HG03565 (cell line): ENCODE measurements around the gene RECK.

Experiments used
- ATAC-seq: cut with Tn5 transposase; IDR thresholded peaks from one replicate; pipeline ENCODE4 v1.9.1; 2021; ENCODE audit warnings: mild to moderate bottlenecking, moderate library complexity; ENCODE audit not compliant: unreplicated experiment

RECK gene

GRCh38 chr9:36025746-36026145 is 11.0 kb upstream of the RECK start:
- ATAC-seq: no peak

DNA sequence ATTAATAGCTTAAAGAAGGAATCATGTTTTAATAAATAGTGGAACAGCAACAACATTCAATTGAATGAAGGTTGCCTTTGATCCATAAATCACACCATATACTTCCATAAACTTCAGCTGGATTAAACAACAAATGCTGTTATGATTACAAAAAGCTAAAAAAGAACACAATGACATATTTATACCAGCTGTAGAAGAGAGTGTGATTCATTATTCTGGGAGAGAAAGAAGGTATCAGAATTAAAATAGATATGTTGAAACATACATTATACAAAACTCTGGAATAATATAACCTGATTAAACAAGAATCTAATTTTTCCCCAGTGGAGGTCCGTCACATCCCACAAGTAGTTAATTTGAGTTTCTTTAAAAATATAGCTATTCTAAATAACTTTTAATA is 7.5 kb upstream of the RECK start:
- no peak for ATAC-seq

DNA sequence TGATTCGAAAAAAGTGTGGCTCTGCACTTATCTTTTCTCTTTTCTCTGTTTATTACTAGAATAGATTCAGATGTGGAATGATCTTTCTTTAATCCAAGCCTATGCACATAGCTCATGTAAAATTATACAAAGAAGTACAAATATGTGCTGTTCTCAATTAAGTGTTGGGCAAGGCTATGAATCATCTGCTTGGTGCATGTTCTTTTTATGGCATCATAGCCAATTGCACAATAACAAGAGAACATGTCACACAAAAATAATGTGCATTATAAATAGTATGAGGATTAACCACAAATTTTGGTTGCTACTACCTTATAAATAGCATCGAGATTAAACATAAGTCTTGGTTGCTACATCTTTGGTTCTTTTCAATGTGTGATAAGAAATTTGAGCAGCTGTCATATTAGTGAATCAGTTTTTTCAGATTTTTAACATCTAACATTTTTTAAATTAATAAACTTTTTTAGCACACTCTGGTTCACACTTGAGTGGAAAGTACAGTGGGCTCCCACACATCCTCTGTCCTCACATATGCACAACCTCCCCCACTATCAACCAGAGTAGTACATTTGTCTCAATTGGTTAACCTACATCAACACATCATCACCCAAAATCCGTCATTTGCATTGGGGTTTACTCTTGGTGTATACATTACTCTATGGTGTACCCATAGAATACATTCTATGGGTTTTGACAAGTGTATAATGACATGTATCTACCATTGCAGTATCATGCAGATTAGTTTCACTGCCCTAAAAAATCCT is 6.8 kb upstream of the RECK start:
- no peak for ATAC-seq

DNA sequence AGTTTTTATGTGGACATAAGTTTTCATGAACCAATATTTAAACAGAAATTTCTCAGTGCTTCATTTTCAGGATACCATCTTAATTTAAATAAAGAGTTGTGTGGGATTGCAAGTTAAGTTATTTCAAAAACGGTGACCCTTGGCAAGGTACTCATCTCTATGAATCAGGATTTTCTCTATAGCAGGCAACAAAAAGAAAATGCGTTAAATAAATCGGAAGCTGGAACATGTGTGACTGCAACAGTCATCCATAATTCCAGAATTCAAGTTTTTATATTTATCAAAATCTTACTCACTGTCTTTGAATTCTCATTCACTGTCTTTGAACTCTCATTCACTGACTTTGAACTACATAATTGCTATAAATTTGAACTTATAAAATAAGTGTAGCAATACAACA is 5.8 kb upstream of the RECK start:
- ATAC-seq: no peak

GRCh38 chr9:36031774-36032555 is 4.7 kb upstream of the RECK start:
- ATAC-seq: no peak

DNA sequence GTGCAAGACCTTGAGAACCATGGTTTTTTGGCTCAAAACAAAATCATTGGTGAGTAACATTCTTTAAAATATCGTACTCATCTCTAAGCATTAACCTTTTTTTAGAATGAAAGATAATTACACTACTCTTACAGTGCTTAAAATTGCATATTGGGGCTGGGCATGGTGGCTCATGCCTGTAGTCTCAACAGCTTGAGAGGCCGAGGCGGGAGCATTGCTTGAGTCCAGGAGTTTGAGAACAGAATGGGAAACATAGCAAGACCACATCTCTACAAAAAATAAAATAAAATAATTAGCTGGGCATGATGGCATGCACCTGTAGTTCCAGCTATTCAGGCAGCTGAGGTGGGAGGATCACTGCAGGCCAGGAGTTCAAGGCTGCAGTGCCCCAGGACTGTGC is 2.9 kb upstream of the RECK start:
- ATAC-seq: no peak

DNA sequence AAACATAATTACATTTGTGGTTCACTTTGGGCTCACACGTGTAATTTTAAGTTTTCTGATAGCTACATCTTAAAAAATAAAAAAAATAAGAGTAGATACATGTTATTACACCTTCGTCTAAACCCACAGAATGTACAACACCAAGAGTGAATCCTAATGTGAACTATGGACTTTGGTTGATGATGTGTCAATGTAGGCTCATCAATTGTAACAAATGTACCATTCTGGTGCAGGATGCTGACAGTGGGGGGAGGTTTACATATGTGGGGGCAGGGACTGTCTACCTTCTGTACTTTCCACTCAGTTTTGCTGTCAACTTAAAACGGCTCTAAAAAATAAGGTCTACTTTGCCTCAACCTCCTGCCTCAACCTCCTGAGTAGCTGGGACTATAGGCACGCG is 2.5 kb upstream of the RECK start:
- ATAC-seq: no peak

DNA sequence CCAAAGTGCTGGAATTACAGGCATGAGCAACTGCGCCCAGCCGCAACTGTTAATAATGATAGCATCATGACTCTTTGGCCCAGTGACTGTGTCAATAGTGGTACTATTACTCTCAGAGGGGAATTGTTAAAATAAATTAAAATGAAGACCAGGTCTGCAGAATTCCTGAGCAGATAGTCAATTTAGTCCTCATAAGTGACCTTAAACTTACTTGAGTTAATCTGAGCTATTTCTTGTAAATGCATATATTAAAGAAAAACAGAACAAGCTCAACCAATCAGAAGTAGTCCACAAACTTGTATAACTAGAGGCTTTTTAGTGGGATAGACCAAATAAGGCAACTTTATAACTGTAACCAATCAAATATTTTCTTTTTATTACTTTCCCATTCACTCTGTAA is 1.7 kb upstream of the RECK start:
- no peak for ATAC-seq

DNA sequence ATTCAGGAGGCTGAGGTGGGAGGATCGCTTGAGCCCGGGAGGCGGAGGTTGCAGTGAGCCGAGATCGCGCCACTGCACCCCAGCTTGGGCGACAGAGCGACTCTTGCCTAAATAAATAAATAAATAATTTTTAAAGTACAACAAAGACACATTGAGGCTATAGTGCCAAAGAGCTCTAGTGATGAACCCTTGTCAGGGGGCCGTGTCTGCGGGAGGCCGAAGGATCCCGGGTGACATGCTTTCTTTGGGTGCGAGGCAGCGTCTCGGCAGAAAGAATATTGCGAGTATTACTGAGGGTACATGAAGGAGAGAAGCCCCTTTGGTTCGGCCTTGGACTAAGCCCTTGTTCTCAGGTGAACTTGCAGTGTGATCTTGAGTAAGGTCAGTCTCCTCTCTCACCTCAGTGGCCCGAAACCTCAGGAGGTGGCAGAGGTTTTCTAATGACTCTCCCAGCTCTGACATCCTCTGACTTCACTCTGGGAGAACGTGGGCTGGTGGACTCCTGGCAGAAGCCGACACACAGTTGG is 397 bp upstream of the RECK start:
- no peak for ATAC-seq

DNA sequence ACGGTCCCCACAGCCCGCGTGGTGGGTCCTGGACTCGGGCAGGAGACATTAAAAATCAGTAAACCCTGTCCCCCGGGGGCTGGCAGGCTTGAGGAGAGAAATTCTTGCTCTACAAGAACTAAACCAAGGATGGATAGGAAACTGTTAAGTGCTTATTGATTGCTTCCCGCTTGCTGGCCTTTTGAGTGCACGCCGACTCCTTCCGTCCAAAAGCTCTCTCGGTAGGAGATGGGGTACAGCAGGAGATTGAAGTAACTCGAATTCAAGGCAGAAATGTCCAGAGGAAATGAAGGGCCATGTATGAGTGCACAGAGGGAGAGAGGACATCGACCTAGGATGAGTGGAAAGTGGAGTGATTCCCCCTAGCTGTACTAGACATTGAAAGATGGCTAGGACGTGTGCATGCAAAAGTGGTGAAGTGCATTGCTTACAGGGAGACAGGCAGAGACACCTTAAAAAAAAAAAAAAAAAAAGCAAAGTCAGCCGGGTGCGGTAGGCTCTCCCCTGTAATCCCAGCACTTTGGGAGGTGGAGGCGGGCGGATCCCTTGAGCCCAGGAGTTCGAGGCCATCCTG is 923 bp downstream of the RECK start:
- no peak for ATAC-seq

DNA sequence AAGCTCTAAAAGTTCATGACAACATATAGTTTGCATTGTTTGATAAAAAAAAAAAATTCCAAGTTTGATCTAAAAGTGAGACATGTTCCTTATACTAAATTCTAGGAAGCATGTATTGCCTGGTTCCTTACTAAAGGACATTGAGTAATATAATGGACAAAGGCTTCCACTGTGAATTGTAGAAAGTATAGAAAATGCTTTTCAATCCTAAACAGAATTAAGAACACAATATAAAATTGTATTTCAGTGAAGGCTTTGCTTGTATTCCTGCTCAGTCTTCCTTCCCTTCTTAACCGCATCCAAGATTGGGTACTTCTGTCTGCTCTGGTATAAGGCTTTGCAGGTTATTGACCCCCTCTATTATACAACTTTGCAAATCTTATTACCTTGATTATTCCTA is 2.4 kb downstream of the RECK start:
- ATAC-seq: no peak

GRCh38 chr9:36039696-36040095 is 3.0 kb downstream of the RECK start:
- no peak for ATAC-seq

DNA sequence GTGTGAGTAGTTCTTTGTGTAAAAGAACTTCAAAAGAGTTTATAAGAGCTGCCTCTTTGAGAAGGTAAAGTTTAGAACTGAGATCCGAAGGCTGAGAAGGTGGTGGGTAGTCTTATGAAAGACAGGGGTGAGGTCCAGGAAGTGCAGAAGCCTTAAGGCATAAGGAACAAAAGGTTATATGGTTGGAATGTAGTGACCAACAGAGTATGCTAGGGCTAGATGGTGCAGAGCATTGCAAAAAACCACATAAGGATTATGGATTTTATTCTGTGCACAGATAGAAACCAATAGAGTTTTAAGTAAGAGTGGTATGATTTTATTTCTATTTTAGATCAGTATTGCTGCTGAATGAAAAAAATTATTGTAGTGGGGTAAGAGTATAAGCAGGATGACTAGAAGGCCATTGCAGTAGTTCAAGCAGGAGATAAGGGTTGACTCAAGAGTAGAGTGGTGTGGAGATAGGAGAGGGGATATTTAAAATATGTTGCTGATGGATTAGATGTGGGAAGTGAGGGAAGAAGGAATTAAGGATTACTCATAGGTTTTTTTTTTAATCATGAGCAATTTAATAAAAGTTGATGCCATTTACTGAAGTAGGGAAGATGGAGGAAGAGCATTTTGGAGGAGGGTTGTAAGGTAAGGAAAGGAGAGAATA is 3.7 kb downstream of the RECK start:
- ATAC-seq: no peak

DNA sequence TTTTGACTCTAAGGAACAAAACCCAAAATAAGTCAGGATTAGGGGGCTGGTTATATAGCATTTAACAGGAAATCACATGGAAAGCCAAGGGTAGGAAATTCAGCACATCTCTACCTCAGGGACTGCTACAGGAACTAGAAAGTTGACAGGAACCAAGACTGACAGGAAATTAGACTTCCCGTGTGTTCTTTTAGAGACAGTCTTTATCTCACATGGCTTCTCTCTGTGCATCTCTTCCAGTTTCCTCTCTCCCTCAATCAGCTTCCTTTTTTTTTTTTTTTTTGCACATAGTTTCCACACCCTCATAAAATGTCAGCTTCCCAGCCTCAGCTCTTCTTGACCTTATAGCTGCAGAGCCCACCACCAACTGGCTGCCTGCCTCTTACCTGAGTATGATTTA is 4.8 kb downstream of the RECK start:
- no peak for ATAC-seq

- ATAC-seq: no peak
These were observed 8.9 kb downstream of the RECK start for GRCh38 chr9:36045610-36046009.

- no peak for ATAC-seq
These were observed 10.2 kb downstream of the RECK start for GRCh38 chr9:36046923-36047322.

GRCh38 chr9:36049408-36049807 is 12.7 kb downstream of the RECK start:
- ATAC-seq: no peak

DNA sequence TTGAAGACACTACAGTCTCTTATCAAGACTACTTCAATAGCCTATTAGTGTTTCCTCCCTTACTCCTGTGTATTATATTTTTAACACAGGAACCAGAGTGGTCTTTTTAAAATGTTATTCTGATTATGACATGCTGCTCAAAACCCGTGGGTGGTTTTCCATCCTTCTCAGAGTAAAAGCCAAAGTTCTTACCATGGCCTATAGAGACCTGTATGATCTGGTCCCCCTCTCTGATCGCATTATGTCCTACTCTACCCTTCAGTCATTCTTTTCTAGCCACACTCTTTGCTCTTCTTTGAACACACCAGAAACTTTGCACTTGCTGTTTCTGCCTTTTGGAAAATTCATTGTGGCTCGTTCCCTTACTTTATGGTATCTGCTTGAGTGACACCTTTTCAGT is 13.8 kb downstream of the RECK start:
- no peak for ATAC-seq

DNA sequence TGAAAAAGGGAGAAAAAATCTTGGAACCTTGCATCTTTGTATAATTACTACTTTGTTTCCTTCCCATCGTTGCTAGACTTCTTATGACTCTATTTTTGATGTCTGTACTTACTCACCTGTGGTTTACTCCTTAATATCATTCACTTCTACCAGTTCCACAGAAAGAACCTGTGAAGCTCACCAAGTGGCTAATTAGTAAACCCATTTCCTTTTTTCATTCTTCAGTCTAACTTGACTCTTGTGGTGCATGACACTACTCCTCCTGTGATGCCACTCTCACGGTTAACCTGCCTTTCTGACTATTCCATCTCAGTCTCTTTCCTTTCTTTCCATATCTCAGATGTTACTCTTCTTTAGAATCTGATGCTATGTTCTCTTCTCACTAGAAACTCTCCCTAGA is 14.6 kb downstream of the RECK start:
- no peak for ATAC-seq

GRCh38 chr9:36053971-36054370 is 17.3 kb downstream of the RECK start:
- no peak for ATAC-seq

GRCh38 chr9:36056896-36057295 is 20.2 kb downstream of the RECK start:
- no peak for ATAC-seq
